C4-2B (cell line): Measurements from ENCODE around the gene MIEN1.

ENCODE experiments used
- H3K27ac ChIP-seq: fragments of 450-650 bp; 2 replicates; pipeline ENCODE4 v1.5.1; 2017
- ZFX ChIP-seq: fragments of 450-650 bp; IDR thresholded peaks from 2 replicates; pipeline ENCODE4 v1.6.1; 2017
- TF ChIP-seq, protein P1 (sequence below): fragments of 450-650 bp; conservative IDR thresholded peaks from 2 replicates; pipeline ENCODE4 v1.5.1; 2017; ENCODE audit warnings: mild to moderate bottlenecking

Gene MIEN1

DNA sequence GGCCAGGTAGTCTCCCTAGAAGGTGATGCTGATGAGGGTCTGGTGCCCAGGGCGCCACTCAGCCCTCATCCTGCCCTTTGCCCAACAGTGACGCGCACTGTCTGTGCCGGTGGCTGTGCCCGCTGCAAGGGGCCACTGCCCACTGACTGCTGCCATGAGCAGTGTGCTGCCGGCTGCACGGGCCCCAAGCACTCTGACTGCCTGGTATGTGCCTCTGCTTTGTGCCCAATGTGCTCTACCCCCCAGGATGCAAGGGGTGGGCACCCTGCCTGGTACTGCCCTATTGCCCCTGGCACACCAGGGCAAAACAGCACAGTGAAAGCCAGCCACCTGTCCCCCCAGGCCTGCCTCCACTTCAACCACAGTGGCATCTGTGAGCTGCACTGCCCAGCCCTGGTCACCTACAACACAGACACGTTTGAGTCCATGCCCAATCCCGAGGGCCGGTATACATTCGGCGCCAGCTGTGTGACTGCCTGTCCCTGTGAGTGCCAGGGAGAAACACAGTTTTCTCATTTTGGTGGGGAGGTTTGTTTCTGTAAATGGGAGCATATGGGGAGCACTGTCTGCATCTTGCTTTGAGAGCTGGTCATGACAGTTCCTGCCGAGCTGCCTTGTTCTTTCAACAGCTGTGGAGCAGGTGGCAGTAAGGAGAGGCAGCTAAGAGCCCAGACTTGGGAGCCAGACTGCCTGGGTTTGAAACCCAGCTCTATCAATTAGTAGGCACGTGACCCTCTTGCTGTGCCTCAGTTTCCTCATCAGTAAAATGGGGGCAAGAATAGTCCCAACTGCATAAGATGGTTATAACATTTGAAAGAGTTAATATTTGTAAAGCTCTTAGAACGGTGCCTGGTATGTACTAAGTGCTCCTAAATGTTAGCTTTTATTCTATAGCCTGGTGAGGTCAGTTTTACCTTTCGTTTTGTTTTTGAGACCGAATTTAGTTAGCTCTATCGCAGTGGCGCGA, 20.1 kb downstream of the MIEN1 start:
- H3K27ac ChIP-seq: no peak overlapping the region
- TF ChIP-seq ZFX: no peak
- TF ChIP-seq, protein P1, sequence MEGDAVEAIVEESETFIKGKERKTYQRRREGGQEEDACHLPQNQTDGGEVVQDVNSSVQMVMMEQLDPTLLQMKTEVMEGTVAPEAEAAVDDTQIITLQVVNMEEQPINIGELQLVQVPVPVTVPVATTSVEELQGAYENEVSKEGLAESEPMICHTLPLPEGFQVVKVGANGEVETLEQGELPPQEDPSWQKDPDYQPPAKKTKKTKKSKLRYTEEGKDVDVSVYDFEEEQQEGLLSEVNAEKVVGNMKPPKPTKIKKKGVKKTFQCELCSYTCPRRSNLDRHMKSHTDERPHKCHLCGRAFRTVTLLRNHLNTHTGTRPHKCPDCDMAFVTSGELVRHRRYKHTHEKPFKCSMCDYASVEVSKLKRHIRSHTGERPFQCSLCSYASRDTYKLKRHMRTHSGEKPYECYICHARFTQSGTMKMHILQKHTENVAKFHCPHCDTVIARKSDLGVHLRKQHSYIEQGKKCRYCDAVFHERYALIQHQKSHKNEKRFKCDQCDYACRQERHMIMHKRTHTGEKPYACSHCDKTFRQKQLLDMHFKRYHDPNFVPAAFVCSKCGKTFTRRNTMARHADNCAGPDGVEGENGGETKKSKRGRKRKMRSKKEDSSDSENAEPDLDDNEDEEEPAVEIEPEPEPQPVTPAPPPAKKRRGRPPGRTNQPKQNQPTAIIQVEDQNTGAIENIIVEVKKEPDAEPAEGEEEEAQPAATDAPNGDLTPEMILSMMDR: no peak

DNA sequence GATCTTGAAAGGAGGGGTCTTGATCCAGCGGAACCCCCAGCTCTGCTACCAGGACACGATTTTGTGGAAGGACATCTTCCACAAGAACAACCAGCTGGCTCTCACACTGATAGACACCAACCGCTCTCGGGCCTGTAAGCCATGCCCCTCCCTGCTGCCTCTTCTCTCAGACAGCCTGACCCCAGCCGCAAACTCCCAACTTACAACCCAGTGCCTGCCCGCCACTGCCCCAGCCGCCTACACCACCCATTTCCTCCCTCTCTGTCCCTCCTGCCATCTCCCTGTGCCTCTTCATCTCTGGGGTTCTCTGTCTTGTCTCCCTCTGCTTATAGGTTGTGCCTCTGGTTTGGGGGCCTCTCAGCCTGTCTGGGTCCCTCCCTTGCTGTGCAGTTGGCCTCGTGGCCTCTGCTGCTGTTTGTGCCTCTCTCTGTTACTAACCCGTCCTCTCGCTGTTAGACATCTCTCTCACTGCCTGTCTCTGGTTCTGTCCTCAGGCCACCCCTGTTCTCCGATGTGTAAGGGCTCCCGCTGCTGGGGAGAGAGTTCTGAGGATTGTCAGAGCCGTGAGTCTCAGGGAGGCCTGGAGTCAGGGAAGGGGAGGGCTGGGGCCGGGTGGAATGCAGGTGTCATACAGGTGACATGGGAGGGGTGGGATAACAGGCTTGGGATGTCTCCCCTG, 20.9 kb downstream of the MIEN1 start:
- TF ChIP-seq, protein P1: no peak
- no peak for TF ChIP-seq ZFX
- H3K27ac ChIP-seq: no peak overlapping the region

DNA sequence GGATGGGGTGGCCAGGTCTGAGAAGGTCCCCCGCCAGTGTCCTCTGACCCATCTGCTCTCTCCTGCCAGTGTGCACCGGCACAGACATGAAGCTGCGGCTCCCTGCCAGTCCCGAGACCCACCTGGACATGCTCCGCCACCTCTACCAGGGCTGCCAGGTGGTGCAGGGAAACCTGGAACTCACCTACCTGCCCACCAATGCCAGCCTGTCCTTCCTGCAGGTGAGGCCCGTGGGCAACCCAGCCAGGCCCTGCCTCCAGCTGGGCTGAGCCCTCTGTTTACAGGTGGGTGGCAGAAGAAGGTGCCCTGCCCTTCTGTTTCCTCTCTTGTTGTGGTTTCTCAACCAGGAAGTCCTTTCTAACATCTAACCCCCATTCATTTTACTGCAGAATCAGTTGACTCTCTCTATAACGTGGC, 23.4 kb downstream of the MIEN1 start:
- TF ChIP-seq, protein P1: no peak
- no peak for TF ChIP-seq ZFX
- peak overlapping the region; percentile 96 for H3K27ac ChIP-seq

DNA sequence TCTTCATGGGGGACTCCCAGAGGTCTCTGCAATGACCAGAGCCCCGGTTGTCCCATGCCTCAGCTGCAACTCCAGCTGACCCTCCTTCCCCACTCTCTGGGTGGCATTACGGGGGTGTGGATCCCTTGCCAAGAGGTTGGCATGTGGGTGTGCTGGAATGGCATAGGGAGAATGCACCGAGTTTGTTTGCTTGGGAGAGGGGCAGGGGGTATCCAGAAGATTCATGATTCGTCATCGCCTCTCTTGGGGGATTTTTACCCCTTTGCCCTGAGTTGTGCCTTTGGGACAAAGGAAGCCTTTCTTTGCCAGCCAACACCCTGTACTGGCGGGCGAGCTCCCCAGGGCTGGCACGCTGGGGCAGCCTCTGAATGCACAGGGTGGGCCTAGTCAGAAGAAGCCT, 23.9 kb downstream of the MIEN1 start:
- peak overlapping the region; percentile 96 for H3K27ac ChIP-seq
- TF ChIP-seq, protein P1: no peak
- no peak for TF ChIP-seq ZFX

DNA sequence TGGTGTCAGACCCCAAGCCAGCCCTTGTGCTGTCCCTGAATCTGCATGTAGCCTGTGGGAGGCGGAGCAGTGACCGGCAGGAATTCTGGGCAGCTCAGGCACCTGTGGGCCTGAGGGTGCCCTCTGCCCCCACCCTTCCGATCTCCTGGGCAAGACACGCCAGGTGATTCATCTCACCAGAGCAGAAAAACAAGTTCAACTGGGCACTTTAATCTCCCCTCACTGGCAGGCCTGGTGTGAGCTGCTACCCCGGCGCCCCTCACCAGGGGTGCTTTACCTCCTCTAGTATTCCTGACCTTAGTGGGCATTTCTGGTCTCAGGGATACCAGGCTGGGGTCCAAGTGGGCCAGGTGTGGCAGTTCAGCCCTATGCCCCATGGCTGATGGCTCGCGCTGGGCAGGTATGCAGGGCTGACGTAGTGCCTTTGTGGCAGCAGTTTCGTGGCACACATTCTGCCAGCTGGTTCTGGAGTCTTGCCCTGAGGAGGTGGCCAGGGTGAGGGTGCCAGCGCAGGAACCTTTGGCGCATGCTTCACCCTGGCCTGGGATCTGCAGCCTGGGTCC, 24.5 kb downstream of the MIEN1 start:
- peak overlapping the region; percentile 96 for H3K27ac ChIP-seq
- TF ChIP-seq, protein P1: no peak
- TF ChIP-seq ZFX: no peak

DNA sequence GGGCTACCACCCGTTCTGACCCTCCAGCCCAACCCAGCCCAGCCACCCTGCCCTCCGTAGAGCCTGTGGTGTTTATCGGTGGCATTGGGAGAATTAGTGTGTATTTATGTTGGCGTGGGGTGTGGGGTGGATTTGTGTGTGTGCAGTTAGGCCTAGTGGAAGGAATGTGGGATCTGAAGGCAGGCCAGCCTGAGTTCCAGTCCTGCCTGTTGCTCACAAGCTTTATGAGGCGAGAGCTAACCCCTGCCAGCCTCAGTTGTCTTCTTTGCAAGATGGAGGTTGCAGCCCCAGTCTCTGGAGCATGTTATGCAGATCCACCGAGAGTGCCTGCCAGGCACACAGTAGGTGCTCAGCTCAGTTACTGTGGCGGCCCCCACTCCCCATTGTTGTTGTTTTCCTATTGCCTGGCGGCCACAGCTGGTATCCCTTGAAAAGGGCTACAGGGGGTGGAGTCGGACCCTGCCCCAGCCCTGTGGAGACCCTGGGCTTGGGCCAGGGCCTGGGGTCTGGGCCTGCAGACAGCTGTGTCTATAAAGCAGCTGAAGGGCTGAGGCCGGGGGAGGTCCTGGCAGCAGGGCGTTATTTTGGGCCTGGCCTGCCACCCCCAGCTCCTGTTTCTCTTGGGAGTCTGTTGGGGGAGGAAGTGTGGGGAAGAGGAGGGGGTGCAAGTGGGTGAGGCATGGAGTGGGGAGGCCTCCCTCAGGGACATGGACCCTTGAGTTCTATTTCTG, 25.3 kb downstream of the MIEN1 start:
- TF ChIP-seq, protein P1: no peak; the same call in 1 of the 2 replicates
- TF ChIP-seq ZFX: no peak
- H3K27ac ChIP-seq: peak overlapping the region; percentile 96
